ENCODE measurements around the gene IL24. TPM values are rescaled to one million over a fixed set of nuclear protein-coding genes. Genes with fewer than 3 reads are reported as not detected.
A peak's percentile ranks its signal among the peaks of the same experiment; 100 is the strongest.

IL24 gene
- total RNA-seq, 1 donor from 2014 or later, result not detected

DNA sequence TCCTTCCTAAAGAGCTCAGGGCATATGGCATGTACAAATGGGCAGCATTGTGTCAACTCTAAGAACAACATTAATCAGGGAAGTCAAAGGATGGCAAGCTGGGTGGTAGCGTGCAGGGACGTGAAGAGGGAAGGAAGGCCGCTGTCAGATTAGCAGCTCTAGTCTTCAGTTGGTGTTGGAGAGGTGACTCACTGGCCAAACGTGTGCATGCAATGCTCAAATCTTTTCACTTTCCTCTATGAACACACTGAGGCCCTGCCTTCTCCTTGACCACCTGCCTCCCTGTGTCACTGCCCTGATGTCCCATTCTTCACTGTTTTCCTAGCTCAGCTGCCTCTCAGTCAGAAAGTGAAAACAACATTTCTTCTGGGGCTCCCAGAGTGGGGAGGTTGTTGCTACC, 54.9 kb downstream of the IL24 start:
- DNase-seq (ENCODE audit: low spot score), result peak; percentile 54

- DNase-seq (ENCODE audit: low spot score), result peak; percentile 58
Observed at GRCh38 chr1:206953126-206953525, 55.9 kb downstream of the IL24 start.

DNA sequence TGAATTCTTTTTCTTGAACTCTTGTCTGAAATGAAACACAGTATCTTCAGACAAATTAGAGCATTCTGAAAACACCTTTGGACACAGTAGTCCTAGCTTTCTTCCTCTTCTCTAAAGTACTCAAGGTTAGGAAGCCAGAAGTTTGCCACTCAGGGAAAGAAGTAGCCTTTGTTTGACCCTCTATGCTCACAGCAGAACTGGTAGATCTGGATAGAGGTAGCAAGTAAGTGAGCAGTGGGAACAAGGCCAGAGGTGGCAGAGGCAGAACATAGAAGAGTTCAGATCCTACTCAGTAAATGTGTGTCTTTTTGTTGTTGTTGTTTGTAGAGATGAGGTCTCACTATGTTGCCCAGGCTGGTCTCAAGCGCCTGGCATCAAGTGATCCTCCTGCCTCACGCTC, 56.4 kb downstream of the IL24 start:
- no peak for DNase-seq (ENCODE audit: low spot score)

Other genes with a start within 250 kb of the IL24 start
- gene MAPKAPK2, start 212.5 kb upstream of the IL24 start, total RNA-seq, result 69.8 TPM
- gene IL19, start 126.7 kb upstream of the IL24 start, total RNA-seq, result not detected
- gene IL10, start 124.9 kb upstream of the IL24 start, total RNA-seq, result 0.68 TPM
- gene IL20, start 31.8 kb upstream of the IL24 start, total RNA-seq, result not detected
- 17.1 TPM for gene FCMR, start 24.5 kb downstream of the IL24 start, total RNA-seq
- gene PIGR, start 49.0 kb downstream of the IL24 start, total RNA-seq, result 670 TPM
- not detected for gene FCAMR, start 73.0 kb downstream of the IL24 start, total RNA-seq
- 45.7 TPM for gene C1orf116, start 135.3 kb downstream of the IL24 start, total RNA-seq
- 9.8 TPM for gene YOD1, start 153.8 kb downstream of the IL24 start, total RNA-seq
- gene PFKFB2, start 155.8 kb downstream of the IL24 start, total RNA-seq, result 27.0 TPM
- gene C4BPB, start 191.4 kb downstream of the IL24 start, total RNA-seq, result 0.34 TPM
- gene C4BPA, start 206.8 kb downstream of the IL24 start, total RNA-seq, result 0.21 TPM